ENCODE measurements around the gene RNF10. TPM values are rescaled to one million over a fixed set of nuclear protein-coding genes. Genes with fewer than 3 reads are reported as not detected.

RNF10 gene
- total RNA-seq, 3 donors from 2014 or later (not counting 1 experiment from before 2014, with no cell fraction given) = 371 to 488 (median 389) TPM

GRCh38 chr12:120532701-120533238 is 1.4 kb upstream of the RNF10 start:
- Histone ChIP-seq H3K9me3 (ENCODE audit: control insufficient read depth, insufficient read depth, low read length) (no peaks in the 10 kb centered on the region), H3K27me3 (ENCODE audit: control insufficient read depth, insufficient read depth, low read length) (no peaks in the 10 kb centered on the region), H3K36me3 (ENCODE audit: control insufficient read depth, insufficient read depth, low read length) (peaks cover 2% of the 10 kb centered on the region), H3K4me1 (ENCODE audit: control insufficient read depth, insufficient read depth, low read length) (peaks cover 45% of the 10 kb centered on the region), H3K4me3 (ENCODE audit: low read length) (no peak overlapping the region), H3K27ac (ENCODE audit: low read length) (no peak overlapping the region)
- Mint-ChIP-seq H3K4me3 (peak overlapping the region; percentile 37), H3K27ac (no peak overlapping the region), H3K36me3 (no peaks in the 10 kb centered on the region), H3K27me3 (ENCODE audit: low read depth in 2 of 2) (no peaks in the 10 kb centered on the region), H3K9me3 (no peaks in the 10 kb centered on the region), H3K4me1 (peaks cover 38 to 45% of the 10 kb centered on the region in 2 donors)
- TF ChIP-seq, protein P1, sequence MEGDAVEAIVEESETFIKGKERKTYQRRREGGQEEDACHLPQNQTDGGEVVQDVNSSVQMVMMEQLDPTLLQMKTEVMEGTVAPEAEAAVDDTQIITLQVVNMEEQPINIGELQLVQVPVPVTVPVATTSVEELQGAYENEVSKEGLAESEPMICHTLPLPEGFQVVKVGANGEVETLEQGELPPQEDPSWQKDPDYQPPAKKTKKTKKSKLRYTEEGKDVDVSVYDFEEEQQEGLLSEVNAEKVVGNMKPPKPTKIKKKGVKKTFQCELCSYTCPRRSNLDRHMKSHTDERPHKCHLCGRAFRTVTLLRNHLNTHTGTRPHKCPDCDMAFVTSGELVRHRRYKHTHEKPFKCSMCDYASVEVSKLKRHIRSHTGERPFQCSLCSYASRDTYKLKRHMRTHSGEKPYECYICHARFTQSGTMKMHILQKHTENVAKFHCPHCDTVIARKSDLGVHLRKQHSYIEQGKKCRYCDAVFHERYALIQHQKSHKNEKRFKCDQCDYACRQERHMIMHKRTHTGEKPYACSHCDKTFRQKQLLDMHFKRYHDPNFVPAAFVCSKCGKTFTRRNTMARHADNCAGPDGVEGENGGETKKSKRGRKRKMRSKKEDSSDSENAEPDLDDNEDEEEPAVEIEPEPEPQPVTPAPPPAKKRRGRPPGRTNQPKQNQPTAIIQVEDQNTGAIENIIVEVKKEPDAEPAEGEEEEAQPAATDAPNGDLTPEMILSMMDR (IDR thresholded peaks at IDR 0.05) = no peak
- DNase-seq = no peak
- ATAC-seq = no peak
- whole genome bisulfite sequencing (ENCODE audit: insufficient coverage) = 59% methylated on average over 4 of the region's 4 CpGs
- intact Hi-C loops (cut with micrococcal nuclease) = no loop called here

DNA sequence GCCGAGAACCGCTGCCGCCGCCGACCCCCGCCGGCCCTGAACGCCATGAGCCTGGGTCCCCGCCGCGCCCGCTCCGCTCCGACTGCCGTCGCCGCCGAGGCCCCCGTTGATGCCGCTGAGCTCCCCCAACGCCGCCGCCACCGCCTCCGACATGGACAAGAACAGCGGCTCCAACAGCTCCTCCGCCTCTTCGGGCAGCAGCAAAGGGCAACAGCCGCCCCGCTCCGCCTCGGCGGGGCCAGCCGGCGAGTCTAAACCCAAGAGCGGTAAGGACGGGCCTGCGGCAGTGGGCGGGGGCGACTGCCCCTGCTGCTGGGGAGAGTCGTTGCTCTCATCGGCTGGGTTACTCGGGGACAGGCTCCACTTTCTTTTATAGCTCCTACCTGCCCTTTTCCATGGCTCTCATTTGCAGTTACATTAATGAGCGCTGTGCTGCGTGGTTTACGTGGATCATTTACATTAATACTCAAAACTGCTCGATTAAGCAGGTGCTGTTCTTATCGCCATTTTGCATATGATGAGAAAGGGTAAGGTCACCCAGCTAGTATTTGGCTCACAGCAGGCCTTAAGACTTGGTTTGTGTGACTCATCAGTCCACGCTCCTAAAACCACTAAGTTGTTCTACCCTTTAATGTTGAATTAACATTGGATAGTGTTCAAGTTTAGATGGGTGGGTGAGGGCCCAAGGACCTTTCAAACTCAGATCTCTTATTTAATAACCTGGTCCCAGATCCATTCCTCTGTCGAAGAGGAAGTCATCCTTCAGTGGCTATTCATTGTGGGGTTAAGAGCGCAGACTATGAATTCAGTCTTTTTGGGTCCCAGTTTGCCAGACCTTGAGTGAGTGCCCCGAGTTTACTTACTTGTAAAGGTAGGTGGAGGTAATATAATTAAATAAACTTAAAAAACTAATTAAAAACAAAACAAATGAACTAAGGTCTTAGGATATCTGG is 823 bp downstream of the RNF10 start:
- no peaks in the 10 kb centered on the region for H3K27me3 ChIP-seq (ENCODE audit: control insufficient read depth, insufficient read depth, low read length)
- H3K36me3 ChIP-seq (ENCODE audit: control insufficient read depth, insufficient read depth, low read length) = peaks cover 3% of the 10 kb centered on the region
- no peaks in the 10 kb centered on the region for H3K36me3 Mint-ChIP-seq
- peak overlapping the region; percentile 40 for H3K27ac ChIP-seq (ENCODE audit: low read length)
- 1% methylated on average over 51 of the region's 52 CpGs for WGBS (ENCODE audit: insufficient coverage)
- H3K4me1 Mint-ChIP-seq = peaks cover 42 to 52% of the 10 kb centered on the region in 2 donors
- TF ChIP-seq, protein P1 (IDR thresholded peaks at IDR 0.05) = no peak
- H3K27ac Mint-ChIP-seq = peak overlapping the region; percentile 92 to 97
- intact Hi-C loops (cut with micrococcal nuclease) = loop anchor here (2.0 to 5.0 kb wide), 2 partner anchors 47 to 88 kb away; partner anchors contain the start of genes GATC, POP5 and TRIAP1
- peaks cover 42% of the 10 kb centered on the region for H3K4me1 ChIP-seq (ENCODE audit: control insufficient read depth, insufficient read depth, low read length)
- H3K4me3 ChIP-seq (ENCODE audit: low read length) = peak overlapping the region; percentile 46
- H3K9me3 ChIP-seq (ENCODE audit: control insufficient read depth, insufficient read depth, low read length) = no peaks in the 10 kb centered on the region
- no peaks in the 10 kb centered on the region for H3K9me3 Mint-ChIP-seq
- no peaks in the 10 kb centered on the region for H3K27me3 Mint-ChIP-seq (ENCODE audit: low read depth in 2 of 2)
- peak; percentile 58 to 71 for DNase-seq
- ATAC-seq = peak; percentile 69 to 74 (median 71)
- H3K4me3 Mint-ChIP-seq = peak overlapping the region; percentile 97

GRCh38 chr12:120536064-120536791 is 2.1 kb downstream of the RNF10 start:
- Mint-ChIP-seq H3K36me3 (no peaks in the 10 kb centered on the region), H3K27ac (peak overlapping the region; percentile 92 to 97), H3K4me3 (peak overlapping the region; percentile 97), H3K4me1 (peaks cover 54 to 58% of the 10 kb centered on the region in 2 donors), H3K27me3 (ENCODE audit: low read depth in 2 of 2) (no peaks in the 10 kb centered on the region), H3K9me3 (no peaks in the 10 kb centered on the region)
- H3K9me3 ChIP-seq (ENCODE audit: control insufficient read depth, insufficient read depth, low read length) = no peaks in the 10 kb centered on the region
- H3K4me1 ChIP-seq (ENCODE audit: control insufficient read depth, insufficient read depth, low read length) = peaks cover 42% of the 10 kb centered on the region
- no peak for ATAC-seq
- H3K27me3 ChIP-seq (ENCODE audit: control insufficient read depth, insufficient read depth, low read length) = no peaks in the 10 kb centered on the region
- H3K4me3 ChIP-seq (ENCODE audit: low read length) = peak overlapping the region; percentile 15
- TF ChIP-seq, protein P1 (IDR thresholded peaks at IDR 0.05) = no peak
- peak in 1 of 2 donors; percentile 64 for DNase-seq
- H3K36me3 ChIP-seq (ENCODE audit: control insufficient read depth, insufficient read depth, low read length) = peaks cover 3% of the 10 kb centered on the region
- intact Hi-C loops (cut with micrococcal nuclease) = loop anchor here (5.0 kb wide), 1 partner anchor 46 kb away; the partner anchor contains the start of gene POP5
- no peak overlapping the region for H3K27ac ChIP-seq (ENCODE audit: low read length)
- WGBS (ENCODE audit: insufficient coverage) = 41% methylated on average over 12 of the region's 13 CpGs

Data from natural killer cell (primary cell).